Transverse colon (tissue), 4 donors: ENCODE measurements around the gene FBXL15. TPM values are rescaled to one million over a fixed set of nuclear protein-coding genes. Genes with fewer than 3 reads are reported as not detected.
A peak's percentile ranks its signal among the peaks of the same experiment; 100 is the strongest.

Experiments
- DNase-seq: peaks from one replicate; pipeline ENCODE4 v3.0.0-alpha.2; 2019
- H3K27ac ChIP-seq, 4 donors: fragments of 200-600 bp; sonication (generic); 2 replicates each; pipeline ENCODE4 v1.5.1; 2016 to 2018; ENCODE audit warnings: inconsistent platforms in 4 of 4
- H3K27me3 ChIP-seq: fragments of 200-600 bp; sonication (generic); 2 replicates; pipeline ENCODE4 v1.5.1; 2017; ENCODE audit warnings: inconsistent platforms
- H3K36me3 ChIP-seq, 4 donors: fragments of 200-600 bp; sonication (generic); 2 replicates each; pipeline ENCODE4 v1.5.1; 2017 to 2019; ENCODE audit warnings: inconsistent platforms in 4 of 4
- H3K4me1 ChIP-seq, 4 donors: fragments of 200-600 bp; sonication (generic); 2 replicates each; pipeline ENCODE4 v1.5.1; 2017 to 2020; ENCODE audit warnings: inconsistent platforms in 4 of 4
- H3K4me3 ChIP-seq, 4 donors: fragments of 200-600 bp; sonication (generic); 1 replicate in 1 of 4; 2 replicates in 3 of 4; pipeline versions ENCODE4 v1.5.1 to v1.6.1; 2017 to 2019; ENCODE audit warnings: inconsistent platforms in 4 of 4
- H3K9me3 ChIP-seq, 2 donors: fragments of 200-600 bp; sonication (generic); 2 replicates each; pipeline ENCODE4 v1.5.1; 2017 to 2019; ENCODE audit warnings: inconsistent platforms in 2 of 2
- EP300 ChIP-seq: sonication (generic); formaldehyde crosslinking; IDR thresholded peaks from one replicate; pipeline ENCODE4 v1.6.1; 2017; ENCODE audit warnings: antibody characterized with exemption, low read depth
- POLR2A ChIP-seq: fragments of 450-650 bp; IDR thresholded peaks from one replicate; pipeline ENCODE4 v1.6.1; 2016; ENCODE audit warnings: antibody characterized with exemption, mild to moderate bottlenecking, moderate library complexity
- POLR2AphosphoS5 ChIP-seq, 3 donors: sonication (generic); formaldehyde crosslinking; IDR thresholded peaks; one replicate each; pipeline ENCODE4 v1.6.1; 2016; ENCODE audit warnings: antibody characterized with exemption in 3 of 3
- WGBS, 2 donors: methylation state at CpG; one replicate each; pipeline ENCODE4 v1.1.5; 2018; ENCODE audit warnings: low coverage in 1 of 2; 5-methylcytosine and 5-hydroxymethylcytosine counted together
- in situ Hi-C, 4 donors: fragments of 200-750 bp; cut with MboI; loops; one replicate each; pipeline versions ENCODE4 v1.15.0 to v1.15.1; 2017; ENCODE audit warnings: low sequenced_read_pairs in 3 of 4, low pct_ligation_motif_present in 1 of 4, low pct_unique_long_range_greater_than_20kb in 1 of 4
- intact Hi-C: fragments of 100-400 bp; cut with DNase I; formaldehyde crosslinking; loops from one replicate; pipeline ENCODE4 v1.15.1; 2023; ENCODE audit warnings: low total_unique reads
- total RNA-seq, 4 donors: library from RNA; depleted of rRNA; stranded (reverse); fragments of >200 nt; gene quantifications; one replicate each; pipeline ENCODE4 v1.1.0, GENCODE V29; 2016
- TF ChIP-seq, protein P1 (sequence below), 5 experiments: fragments of 200-600 bp in 3 of 5; fragments of 450-650 bp in 2 of 5; sonication (generic) in 3 of 5; IDR thresholded peaks; 1 replicate in 2 of 5; 2 replicates in 3 of 5; pipeline ENCODE4 v1.5.1; 2016 to 2017; ENCODE audit warnings: antibody characterized with exemption in 5 of 5, inconsistent platforms in 3 of 5, mild to moderate bottlenecking in 2 of 5, moderate library complexity in 1 of 5

The FBXL15 gene
- total RNA-seq, 4 donors from 2014 or later: 16.7 to 56.3 (median 46.0) TPM

DNA sequence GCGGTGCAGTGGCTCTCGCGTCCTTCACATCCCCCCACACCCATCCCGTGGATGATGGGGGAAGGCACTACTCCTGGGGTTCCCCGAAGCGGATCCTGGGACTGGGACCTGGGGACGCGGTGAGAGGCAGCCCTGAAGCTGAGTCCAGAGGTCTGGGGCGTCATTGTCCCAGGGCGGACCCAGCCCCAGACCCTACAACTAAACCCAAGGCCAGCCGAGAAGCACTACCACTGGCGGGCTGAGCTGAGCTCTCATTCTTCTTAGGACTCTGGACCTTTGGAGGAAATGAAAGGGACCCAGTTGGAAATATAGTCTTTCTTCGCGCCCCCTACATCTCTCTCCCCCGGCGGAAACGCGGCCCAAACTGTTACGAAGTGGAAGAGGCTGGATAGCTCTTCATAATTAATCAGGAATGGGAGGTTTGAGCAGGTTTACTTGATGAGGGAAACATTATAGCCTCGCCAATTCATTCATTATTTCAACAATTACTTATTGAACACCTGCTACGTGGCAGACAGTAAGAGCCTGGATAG is 389 bp upstream of the FBXL15 start:
- WGBS, 2 donors: 0 to 3% methylated on average over 3 to 16 of the region's 21 CpGs
- intact Hi-C loops: no loop called here

DNA sequence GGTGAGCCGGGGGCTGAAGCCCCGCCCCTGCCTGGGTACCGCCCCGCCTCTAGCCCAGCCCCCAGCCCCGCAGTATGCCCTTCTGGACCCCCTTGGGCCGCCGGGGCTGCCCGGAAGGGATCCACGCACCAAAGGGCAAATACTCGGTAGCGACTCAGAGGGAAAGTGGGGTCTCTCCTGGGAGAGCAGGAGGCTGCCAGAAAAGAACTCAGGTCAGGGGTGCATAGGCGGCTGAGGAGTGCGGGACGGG is 796 bp downstream of the FBXL15 start:
- intact Hi-C loops: loop anchor here (1.0 kb wide), 1 partner anchor 27 kb away; no protein-coding TSS in a partner anchor
- Histone ChIP-seq H3K9me3 (no peaks in the 10 kb centered on the region), H3K4me1 (peaks cover 26 to 35% (median 32%) of the 10 kb centered on the region in 4 donors), H3K27ac (peak overlapping the region; percentile 90 to 96 (median 94)), H3K27me3 (peaks cover 27% of the 10 kb centered on the region), H3K4me3 (peak overlapping the region; percentile 45 to 77 (median 64)), H3K36me3 (peaks cover 0 to 8% (median 0%) of the 10 kb centered on the region in 4 donors)
- no peak for DNase-seq
- in situ Hi-C loops: no loop called here
- TF ChIP-seq POLR2A: no peak
- TF ChIP-seq EP300: no peak
- TF ChIP-seq POLR2AphosphoS5 (IDR thresholded peaks at IDR 0.05): no peak
- TF ChIP-seq, protein P1, sequence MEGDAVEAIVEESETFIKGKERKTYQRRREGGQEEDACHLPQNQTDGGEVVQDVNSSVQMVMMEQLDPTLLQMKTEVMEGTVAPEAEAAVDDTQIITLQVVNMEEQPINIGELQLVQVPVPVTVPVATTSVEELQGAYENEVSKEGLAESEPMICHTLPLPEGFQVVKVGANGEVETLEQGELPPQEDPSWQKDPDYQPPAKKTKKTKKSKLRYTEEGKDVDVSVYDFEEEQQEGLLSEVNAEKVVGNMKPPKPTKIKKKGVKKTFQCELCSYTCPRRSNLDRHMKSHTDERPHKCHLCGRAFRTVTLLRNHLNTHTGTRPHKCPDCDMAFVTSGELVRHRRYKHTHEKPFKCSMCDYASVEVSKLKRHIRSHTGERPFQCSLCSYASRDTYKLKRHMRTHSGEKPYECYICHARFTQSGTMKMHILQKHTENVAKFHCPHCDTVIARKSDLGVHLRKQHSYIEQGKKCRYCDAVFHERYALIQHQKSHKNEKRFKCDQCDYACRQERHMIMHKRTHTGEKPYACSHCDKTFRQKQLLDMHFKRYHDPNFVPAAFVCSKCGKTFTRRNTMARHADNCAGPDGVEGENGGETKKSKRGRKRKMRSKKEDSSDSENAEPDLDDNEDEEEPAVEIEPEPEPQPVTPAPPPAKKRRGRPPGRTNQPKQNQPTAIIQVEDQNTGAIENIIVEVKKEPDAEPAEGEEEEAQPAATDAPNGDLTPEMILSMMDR (IDR thresholded peaks at IDR 0.05): no peak
- 0% methylated on average over 12 of the region's 14 CpGs; no CpG with 5 or more reads in 1 of the 2 donors for WGBS, 2 donors

More for the DNA sequence above, 389 bp upstream of the FBXL15 start:
- Histone ChIP-seq H3K27me3 (peaks cover 39% of the 10 kb centered on the region), H3K4me1 (peaks cover 26 to 35% (median 32%) of the 10 kb centered on the region in 4 donors), H3K9me3 (no peaks in the 10 kb centered on the region), H3K27ac (peak overlapping the region; percentile 90 to 96 (median 94)), H3K36me3 (peaks cover 0 to 8% (median 0%) of the 10 kb centered on the region in 4 donors), H3K4me3 (peak overlapping the region; percentile 40 to 77 (median 64))
- in situ Hi-C loops: no loop called here
- no peak for DNase-seq
- TF ChIP-seq, protein P1 (IDR thresholded peaks at IDR 0.05): no peak
- no peak for TF ChIP-seq POLR2AphosphoS5 (IDR thresholded peaks at IDR 0.05)
- no peak for TF ChIP-seq EP300
- no peak for TF ChIP-seq POLR2A

DNA sequence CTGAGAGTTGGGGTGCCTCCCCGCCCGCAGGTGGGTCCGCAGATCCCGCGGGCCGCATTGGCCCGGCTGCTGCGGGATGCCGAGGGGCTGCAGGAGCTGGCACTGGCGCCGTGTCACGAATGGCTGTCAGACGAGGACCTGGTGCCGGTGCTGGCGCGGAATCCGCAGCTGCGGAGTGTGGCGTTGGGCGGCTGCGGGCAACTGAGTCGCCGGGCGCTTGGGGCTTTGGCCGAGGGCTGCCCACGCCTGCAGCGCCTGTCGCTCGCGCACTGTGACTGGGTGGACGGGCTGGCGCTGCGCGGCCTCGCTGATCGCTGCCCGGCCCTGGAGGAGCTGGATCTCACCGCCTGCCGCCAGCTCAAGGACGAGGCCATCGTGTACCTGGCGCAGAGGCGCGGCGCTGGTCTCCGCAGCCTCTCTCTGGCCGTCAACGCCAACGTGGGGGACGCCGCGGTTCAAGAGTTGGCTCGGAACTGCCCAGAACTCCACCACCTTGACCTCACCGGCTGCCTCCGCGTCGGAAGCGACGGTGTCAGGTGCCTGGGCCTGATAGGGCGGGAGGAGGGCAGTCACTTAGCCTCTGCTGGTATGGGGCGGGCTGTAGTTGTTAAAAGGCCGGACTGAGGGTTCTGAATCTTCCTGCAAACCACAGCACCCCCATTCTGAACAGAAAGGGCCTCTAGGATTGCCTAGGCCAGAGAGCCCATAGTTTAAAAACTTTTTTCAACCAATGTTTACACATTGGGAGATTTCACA is 1.3 kb downstream of the FBXL15 start:
- Histone ChIP-seq H3K27me3 (peaks cover 22% of the 10 kb centered on the region), H3K36me3 (peaks cover 0 to 8% (median 0%) of the 10 kb centered on the region in 4 donors), H3K4me3 (peak overlapping the region; percentile 45 to 77 (median 64)), H3K27ac (peak overlapping the region; percentile 90 to 96 (median 94)), H3K9me3 (no peaks in the 10 kb centered on the region), H3K4me1 (peaks cover 26 to 35% (median 32%) of the 10 kb centered on the region in 4 donors)
- 0% methylated on average over 40 of the region's 62 CpGs; no CpG with 5 or more reads in 1 of the 2 donors for WGBS, 2 donors
- in situ Hi-C loops: no loop called here
- TF ChIP-seq POLR2A (no peak), POLR2AphosphoS5 (IDR thresholded peaks at IDR 0.05) (peak in 2 of 3 donors; percentile 30 to 43), EP300 (no peak)
- TF ChIP-seq, protein P1 (IDR thresholded peaks at IDR 0.05): no peak
- intact Hi-C loops: loop anchor here (1.0 kb wide), 1 partner anchor 28 kb away; no protein-coding TSS in a partner anchor
- peak; percentile 66 for DNase-seq

DNA sequence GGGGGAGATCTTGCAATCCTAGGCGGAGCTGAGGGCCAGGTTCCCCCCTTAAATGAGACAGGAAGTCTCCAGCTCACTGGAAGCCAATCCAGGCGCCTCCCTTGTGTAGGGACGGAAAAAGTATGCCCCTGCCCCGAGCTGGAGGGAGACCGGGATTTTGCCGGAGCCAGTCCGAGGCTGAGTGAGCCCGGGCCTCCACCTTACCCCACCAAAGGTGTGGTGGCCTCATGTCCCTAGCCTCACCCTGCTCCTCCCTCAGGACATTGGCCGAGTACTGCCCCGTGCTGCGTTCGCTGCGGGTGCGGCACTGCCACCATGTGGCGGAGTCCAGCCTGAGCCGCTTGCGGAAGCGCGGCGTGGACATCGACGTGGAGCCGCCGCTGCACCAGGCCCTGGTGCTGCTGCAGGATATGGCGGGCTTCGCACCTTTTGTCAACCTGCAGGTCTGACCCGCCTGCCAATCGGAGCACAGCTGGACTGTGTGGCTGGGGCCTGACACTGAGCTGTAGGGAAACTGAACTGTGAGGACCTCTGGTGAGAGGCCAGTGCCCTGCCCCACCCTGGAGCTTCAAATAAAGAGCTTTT is 2.0 kb downstream of the FBXL15 start:
- H3K4me1 ChIP-seq: peaks cover 26 to 35% (median 32%) of the 10 kb centered on the region in 4 donors
- 1% methylated on average over 14 of the region's 28 CpGs; no CpG with 5 or more reads in 1 of the 2 donors for WGBS, 2 donors
- TF ChIP-seq POLR2A (no peak), POLR2AphosphoS5 (IDR thresholded peaks at IDR 0.05) (peak; percentile 42 to 89 (median 88)), EP300 (no peak)
- TF ChIP-seq, protein P1 (IDR thresholded peaks at IDR 0.05): peak; percentile 69 to 83 (median 77)
- H3K27ac ChIP-seq: peak overlapping the region; percentile 90 to 96 (median 94)
- in situ Hi-C loops: no loop called here
- peak; percentile 90 for DNase-seq
- no peaks in the 10 kb centered on the region for H3K9me3 ChIP-seq
- peaks cover 0 to 8% (median 0%) of the 10 kb centered on the region in 4 donors for H3K36me3 ChIP-seq
- intact Hi-C loops: no loop called here
- peaks cover 15% of the 10 kb centered on the region for H3K27me3 ChIP-seq
- H3K4me3 ChIP-seq: peak overlapping the region; percentile 45 to 77 (median 64)
